Measurements from ENCODE around the gene ALG5. TPM values are rescaled to one million over a fixed set of nuclear protein-coding genes. Genes with fewer than 3 reads are reported as not detected.
A peak's percentile ranks its signal among the peaks of the same experiment; 100 is the strongest.

ALG5 gene, protein sequence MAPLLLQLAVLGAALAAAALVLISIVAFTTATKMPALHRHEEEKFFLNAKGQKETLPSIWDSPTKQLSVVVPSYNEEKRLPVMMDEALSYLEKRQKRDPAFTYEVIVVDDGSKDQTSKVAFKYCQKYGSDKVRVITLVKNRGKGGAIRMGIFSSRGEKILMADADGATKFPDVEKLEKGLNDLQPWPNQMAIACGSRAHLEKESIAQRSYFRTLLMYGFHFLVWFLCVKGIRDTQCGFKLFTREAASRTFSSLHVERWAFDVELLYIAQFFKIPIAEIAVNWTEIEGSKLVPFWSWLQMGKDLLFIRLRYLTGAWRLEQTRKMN
- total RNA-seq (2014; rRNA removed; shearing (Covaris generic)): 45.4 and 51.5 TPM in 2 replicates
- 39.1 and 42.3 TPM in 2 replicates for polyA plus RNA-seq (2015; cell fraction: cytosol; rRNA removed)
- 27.5 and 31.9 TPM in 2 replicates for polyA plus RNA-seq (2015; cell fraction: nucleus; rRNA removed)

DNA sequence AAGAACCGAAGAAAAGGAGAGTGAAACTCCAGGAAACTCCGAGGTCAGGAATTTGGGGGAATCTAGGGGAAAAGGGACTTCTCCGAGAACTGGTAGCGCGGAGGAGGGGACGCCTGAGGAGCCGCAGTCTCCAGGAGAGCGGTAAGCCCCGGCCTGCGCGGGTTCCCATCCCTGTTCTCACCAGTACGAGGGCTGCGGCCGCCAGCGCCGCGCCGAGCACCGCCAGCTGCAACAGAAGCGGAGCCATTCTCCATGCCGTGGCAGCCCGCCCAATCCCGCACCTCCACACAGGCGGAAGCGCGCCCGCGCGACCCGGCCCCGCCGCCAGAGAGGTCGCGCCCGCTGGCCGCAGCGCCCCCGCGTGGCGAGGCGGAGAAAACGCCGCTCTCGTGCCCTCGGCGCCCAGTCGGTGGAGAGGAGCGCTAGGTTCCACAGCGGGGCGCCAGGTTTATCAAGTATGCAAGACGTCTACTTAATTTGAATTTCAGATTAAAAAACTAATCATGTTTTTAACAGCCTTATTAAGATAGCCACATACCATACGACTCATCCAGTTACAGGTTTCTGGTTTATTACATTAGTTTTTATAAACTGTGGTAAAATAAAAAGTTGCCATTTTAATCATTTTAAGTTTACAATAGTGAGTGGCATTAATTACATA lies at the start of gene ALG5:
Gene ALG5, minus strand, starts transcription at position 287 of the 661 bp plus-strand sequence. Its CDS starts 40 bp downstream, at position 247.
- peak; percentile 87 for DNase-seq (ENCODE audit: low read depth)

DNA sequence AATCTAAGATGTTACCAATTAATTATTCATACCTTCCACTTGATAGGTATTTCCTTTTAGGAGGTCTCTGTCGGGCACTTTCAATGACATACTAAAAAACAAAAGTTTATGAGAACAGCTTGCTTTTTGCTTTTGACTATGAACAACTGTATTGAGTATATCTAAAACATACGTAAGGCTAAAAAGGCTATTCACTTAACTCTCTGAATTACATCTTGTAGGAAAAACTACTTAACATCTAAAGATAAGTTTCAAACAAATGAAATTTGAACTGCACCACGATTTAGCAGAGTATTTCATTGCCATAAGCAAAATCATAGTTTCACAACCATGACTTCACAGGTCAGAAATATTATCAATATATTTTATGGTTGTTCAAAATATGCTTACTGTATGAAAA lies 48.7 kb upstream of the ALG5 start:
- DNase-seq (ENCODE audit: low read depth): no peak

DNA sequence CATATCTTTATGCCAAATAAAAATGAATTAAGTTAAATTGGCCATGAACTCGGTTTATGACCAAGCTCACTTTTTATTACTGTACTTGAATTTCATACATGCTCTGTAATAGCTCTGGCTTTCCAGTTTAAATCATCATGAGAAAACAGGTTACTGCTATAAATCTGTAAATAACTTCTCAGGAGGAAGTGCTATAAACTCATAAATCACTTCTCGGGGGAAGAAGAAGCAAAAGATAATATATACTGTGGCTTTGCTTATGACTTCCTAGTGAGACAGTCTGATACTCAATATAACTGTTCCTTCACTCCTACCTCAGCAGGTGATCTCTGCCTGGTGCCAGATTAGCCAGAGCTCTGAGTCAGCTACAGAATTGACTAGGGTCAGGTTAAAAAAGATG lies 47.9 kb upstream of the ALG5 start:
- no peak for DNase-seq (ENCODE audit: low read depth)

DNA sequence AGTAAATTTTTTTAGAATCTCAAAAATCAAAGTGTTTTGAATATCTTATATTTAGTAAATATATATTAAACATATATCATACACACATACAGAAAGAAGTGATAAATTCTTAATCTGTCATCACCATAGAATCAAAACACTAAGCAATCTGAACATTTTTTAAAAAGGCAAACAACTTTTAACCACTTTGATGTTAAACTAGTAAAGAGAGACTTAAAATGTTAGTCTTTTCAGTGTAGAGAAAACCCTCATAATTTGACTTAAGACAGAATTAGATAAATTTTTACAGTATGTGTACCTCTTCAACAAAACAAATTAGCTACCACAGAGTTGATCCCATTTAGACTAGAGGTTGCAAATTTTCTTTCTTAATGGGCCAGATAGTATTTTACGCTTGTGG lies 46.9 kb upstream of the ALG5 start:
- no peak for DNase-seq (ENCODE audit: low read depth)

DNA sequence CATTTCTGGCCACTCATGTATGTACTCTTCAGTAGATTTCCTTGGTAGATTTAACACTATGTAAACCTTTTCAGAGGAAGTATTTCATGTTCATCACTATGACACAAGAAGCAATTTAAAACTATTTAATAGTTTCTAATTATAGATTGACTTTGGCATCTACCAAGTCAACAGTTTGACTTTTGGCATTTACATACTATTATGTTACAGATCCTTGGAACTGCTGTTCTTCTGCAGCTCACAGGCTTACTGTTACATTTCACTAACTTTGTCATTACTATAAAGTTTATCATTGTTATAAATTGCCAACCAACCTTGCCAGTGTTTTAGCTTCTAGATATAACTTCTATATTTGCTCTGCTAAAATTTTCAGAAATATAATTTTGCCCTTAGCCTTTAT lies 41.6 kb upstream of the ALG5 start:
- DNase-seq (ENCODE audit: low read depth): no peak

DNA sequence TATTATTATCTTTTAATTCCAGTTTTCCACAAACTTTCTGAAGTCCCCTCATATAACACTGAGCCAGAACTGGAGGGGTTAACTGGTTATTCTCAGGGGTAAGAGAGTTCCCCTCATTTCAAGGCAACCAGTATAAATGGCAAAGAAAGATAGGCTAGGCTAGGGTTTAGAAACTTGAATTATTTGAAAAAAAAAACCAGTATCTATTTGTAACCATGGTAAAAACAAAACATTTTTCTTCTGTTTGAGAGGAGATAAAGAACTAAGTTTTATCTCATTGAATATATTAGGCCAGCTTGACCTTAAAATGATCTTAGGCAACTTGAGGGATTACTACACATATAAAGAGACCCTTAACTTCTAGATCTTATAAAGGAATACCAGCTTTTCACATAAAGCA lies 40.8 kb upstream of the ALG5 start:
- DNase-seq (ENCODE audit: low read depth): no peak

DNA sequence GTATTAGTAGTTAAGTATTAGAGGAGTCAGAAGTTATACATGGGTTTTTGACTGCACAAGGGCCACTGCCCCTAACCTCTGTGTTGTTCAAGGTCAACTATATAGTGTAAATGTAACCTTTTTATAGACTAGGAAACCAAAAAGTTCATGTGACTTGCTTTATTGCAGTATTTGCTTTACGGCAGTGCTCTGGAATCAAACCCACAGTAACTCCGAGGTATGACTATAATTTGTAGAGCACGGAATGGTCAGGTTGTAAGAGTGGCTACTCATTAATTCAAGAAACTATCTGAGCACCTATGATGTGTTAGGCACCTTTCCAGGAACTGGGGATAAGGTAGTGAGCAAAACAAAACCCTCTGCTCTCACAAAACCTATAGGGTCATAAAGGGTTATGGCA lies 38.1 kb upstream of the ALG5 start:
- DNase-seq (ENCODE audit: low read depth): no peak

DNA sequence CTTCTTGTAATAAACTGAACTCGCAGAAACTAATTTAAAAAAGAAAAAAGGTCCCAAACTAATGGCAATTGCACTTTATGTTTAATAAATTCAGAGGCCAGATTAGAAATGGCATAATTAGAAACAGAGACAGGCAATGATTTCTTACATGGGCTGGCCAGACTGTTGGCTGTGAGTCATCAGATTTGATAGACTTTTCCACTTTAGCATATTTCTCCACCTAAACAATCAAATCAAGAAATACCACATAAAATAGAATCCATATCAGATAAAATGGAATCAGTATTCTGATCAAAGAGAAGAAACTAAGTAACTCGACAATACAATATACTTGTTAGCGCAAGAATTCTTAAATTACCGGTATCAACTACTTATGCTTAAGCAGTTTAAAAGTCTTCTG lies 30.5 kb upstream of the ALG5 start:
- no peak for DNase-seq (ENCODE audit: low read depth)

DNA sequence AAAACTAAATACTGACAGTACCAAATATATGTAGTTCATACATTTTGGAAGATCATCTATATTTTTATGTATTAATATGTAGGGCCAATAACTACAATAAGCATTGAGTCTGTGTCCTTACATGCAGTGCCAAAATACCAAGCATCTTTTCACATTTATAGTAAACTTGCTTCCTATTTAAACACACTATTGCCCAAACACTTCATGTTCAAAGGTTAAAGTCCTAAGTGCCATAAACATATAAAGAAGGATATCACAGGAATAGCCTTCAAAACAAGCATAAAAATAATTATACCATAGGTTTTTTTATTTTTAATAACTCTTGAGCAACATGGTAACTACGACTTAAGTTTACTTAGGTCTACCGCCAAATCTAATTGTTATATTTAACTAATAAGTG lies 28.5 kb upstream of the ALG5 start:
- DNase-seq (ENCODE audit: low read depth): no peak

DNA sequence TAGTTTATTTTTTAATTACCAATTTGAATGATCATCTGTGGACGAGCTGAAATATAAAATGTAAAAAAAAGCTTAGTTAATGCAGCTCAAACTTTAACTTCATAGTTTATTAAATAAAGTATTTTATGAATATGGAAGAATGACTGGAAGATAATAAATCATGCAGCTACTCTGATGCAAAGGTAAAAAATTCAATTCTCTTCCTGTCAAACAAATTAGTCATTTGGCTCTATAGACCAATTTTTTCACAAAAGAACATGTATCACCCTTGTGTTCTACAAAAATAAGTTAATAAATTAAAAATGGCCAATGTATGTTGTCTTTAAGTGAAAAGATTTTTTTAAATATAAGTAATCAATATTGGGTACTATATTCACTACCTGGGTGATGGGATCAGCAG lies 27.6 kb upstream of the ALG5 start:
- no peak for DNase-seq (ENCODE audit: low read depth)

DNA sequence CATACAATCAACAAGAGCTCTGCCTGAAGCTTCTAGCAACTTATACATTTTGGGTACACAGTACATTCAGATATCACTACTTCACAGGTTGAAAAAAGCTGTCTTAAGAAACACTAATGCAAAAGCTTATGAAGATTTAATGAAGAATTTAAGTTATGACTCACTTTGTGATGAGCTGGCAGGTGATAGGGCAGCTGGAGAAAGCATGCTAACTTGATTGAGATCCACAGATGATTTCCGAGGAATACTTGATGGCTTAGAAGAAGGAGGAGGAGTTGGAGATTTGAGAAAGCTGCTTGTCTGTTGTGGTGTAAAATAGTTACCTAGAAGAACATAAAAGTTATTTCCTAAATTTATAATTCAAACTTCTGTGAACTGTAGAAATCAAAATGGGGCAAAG lies 24.7 kb upstream of the ALG5 start:
- DNase-seq (ENCODE audit: low read depth): peak; percentile 20

DNA sequence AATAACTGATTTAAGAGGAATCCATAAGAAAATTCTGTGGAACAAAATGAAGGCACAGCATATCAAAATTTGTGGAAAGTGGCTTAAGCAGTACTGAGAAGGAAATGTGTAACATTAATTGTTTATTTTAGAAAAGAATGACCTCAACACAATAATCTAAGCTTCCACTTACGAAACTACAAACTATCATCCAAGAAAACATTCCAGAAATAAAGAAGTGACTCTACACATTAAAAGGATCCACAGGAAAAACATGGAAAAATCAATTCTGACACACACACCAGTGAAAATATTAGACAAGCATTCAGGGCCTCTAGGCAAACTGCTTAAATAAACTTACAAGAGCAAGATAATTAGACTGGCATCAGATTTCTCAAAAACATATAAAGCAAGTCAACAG lies 15.5 kb upstream of the ALG5 start:
- DNase-seq (ENCODE audit: low read depth): no peak

DNA sequence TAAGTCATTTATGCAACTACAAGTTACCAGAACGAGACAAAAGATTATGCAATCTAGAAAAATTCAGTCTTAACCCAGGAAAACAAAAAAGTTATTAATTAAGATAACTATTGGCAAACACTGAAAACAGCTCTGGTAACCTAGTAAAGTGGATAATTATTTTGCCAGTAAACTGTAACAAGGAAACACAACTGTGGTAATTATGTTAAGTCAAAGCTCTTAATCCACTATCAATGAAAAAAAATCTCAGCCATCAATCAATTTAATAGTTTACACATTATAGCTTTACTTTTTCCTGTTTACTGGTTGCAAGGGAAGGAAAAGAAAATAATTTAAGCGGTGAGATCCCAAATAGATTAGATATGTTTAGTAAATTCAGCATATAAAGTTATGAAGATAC lies 12.6 kb upstream of the ALG5 start:
- DNase-seq (ENCODE audit: low read depth): no peak

DNA sequence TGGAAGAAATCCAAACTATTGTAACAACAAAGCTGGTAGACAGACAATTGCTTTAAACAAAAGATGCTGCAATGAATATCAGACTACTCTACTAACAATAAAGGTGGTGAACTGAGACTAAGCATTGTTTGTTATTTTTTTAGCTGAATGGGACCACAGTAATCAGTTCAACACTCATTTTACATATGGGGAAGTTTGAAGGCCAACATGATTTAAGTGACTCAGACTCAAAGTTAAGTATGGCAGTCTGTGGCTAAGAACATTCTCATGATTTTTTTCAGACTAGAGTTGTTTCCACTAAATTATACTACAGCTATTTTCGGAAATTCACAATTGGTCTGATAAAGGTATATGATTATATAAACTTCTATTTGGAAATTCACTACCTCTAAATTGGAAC lies 11.9 kb upstream of the ALG5 start:
- DNase-seq (ENCODE audit: low read depth): no peak

DNA sequence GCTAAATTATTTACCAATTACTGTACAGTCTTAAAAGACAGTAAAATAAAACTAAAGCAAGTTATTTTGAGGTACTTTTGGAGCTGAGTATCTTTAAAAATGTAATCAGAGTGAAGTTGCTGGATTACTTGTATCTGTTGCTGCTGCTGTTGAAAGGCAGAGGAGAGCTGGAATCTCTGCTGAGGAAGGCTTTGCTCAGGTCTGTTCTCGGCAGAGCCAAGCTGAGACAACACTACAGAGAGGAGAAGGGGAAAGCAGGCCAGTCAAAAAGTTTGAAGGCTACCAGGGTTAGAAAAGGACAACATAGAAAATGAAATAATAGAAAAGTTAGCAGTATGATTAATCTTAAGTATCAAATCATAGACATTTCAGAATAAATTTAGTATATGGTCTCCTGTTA lies 11.3 kb upstream of the ALG5 start:
- DNase-seq (ENCODE audit: low read depth): no peak

DNA sequence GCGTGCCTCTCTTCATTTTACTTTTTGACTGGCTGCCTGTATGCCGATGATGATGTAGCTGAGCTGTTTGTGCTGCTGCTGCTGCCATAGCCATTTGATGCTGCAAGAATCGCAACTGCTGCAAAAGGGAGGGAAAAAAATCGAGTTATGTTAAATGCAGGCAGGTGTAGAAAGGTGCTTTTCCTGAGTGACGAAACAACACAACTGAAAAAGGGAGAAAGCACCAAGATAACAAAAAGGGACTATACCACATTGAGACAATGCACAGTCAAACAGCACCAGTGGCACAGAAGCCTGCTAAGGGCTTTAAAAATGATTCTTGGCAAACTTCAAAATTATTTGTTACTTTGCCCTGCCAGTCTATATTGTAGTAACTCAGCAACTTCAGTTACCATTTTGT lies 10.6 kb upstream of the ALG5 start:
- no peak for DNase-seq (ENCODE audit: low read depth)

DNA sequence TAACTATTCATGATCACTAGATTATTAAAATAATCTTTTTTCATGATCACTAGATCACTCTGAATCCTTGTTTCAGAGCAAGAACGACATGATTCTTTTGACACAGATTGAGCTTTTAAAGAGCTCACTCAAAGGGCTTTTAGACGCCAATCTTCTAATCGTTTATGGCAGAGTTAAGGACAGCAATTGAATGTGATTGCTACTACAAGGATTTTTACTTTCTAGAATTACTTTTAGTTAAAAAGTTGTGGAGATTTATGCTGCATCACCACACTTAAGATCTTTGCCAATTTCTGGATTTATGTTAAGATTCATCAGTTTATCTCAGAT lies 2.7 kb upstream of the ALG5 start:
- no peak for DNase-seq (ENCODE audit: low read depth)

DNA sequence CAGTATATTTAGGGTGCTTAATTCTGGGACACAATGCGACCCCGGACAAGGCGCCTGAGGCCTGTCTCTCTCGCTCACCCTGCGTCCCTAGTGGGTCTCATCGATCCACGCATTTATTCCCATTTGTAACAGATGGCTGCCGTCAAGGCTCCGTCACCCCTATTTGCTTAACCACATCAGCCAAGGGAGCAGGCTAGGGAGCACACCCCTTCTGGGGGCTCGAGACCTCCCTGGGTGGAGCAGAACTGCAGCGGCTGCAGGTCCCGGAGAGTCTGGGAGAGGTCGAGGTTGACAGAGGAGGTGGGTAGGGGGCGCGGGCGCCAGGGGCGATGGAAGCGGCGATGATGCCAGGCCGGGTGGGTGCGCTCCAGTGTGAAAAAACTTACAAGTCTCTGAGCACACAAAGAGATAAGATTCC lies 507 bp downstream of the ALG5 start:
- DNase-seq (ENCODE audit: low read depth): no peak

DNA sequence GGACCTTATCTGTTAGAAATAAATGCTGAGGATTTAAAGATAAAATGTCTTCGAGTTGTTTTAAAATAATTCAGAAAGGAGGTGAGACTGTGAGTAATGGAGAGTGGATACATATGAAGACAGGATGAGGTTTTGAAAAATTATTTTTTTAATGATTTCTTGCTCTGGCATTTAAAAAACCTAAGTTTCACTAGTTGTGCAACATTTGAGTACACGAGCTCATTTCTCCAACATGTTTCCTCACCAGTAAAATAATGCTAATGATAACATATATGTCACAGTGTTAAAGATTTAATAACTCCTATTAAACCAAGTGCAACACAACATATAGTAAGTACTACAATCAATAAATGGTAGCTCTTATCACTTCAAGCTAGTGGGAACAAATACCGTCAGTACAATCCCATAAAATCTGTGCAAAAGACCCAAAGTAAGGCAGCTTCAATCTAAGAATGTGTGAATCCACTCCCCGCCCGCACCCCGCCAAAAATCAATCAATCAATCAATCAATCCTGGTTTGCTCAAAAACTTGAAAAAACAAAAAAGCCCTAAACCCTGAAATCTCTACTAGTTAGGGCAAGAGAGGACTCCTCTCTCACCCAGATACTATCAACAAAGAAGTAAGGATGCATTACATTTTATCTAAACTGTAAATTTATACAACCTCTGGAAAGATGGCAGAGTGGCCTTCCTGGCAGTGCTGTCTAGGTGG lies 1.3 kb downstream of the ALG5 start:
- no peak for DNase-seq (ENCODE audit: low read depth)

DNA sequence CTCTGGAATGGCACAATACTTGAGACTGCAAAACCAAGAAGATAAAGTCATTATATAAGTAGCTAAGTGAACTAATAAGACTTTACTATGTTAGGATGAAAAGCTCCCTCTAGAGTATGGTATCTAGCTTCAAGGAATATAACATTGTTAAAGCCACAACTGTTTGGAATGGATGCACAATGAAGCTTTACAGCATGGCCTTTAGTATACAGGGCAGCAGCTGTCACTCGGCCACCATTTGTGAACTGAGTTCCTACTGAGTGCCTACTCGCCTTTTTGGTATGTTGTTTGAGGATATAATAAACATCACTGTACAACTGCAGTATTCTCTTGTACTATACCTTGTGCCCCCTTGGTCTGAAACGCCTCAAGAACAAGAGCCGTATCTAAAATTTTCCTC lies 6.8 kb downstream of the ALG5 start:
- DNase-seq (ENCODE audit: low read depth): no peak

DNA sequence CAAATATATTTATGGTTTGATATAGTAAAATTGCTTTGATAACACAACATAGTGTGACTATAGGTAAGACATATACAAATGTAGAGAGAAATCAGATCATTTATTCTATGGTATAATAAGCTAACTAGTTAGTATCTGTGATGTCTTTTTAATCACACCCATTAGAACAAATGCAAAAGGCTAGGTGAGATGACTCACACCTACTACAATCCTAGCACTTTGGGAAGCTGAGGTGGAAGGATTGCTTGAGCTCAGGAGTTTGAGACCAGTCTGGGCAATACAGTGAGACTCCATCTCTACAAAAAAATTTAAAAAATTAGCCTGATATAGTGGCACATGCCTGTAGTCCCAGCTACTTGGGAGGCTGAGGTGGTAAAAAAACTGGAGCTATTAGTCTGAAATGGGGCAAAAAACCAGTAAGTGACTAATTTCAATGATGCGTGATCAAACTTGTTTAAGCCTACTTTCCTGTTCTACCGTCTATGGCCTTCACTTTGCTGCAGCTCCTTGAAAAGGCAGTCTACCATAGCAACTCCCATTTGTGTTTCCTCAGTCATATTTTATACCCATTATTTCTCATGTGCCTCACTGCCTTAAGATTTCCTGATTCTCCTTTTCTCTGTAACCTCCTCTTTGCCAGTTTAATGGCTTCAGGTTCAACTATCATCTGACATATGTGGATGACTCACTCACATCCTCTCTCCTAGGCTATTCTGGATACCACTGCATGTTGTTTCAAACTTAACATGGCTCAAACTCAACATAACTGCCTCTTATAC lies 12.5 kb downstream of the ALG5 start:
- DNase-seq (ENCODE audit: low read depth): peak; percentile 73

Data from HT1080 (cell line).